HG03025 (cell line): ENCODE data around the gene RAB8A.

Source experiments
- ATAC-seq: cut with Tn5 transposase; IDR thresholded peaks from one replicate; pipeline ENCODE4 v1.9.1; 2021; ENCODE audit warnings: mild to moderate bottlenecking, moderate library complexity; ENCODE audit not compliant: unreplicated experiment, low FRiP score

The RAB8A gene

DNA sequence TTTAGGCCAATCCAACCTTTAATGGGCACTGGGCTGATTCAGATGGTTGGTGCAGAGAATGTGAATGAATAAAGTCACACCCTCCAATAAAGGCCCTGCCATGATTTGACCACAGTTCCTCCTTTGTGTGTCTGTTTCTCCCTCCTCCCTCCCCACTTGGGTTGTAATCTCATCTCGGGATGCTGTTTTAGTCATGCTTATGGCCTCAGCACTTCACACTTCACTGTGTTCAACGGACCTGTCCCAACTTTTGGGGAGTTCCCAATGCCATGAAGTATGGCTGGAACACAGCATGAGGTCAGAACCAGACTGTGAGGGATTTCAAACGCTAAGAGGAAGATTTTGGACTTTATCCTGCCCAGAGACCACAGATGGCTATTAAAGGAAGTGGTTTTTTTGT lies 5.6 kb upstream of the RAB8A start:
- no peak for ATAC-seq

DNA sequence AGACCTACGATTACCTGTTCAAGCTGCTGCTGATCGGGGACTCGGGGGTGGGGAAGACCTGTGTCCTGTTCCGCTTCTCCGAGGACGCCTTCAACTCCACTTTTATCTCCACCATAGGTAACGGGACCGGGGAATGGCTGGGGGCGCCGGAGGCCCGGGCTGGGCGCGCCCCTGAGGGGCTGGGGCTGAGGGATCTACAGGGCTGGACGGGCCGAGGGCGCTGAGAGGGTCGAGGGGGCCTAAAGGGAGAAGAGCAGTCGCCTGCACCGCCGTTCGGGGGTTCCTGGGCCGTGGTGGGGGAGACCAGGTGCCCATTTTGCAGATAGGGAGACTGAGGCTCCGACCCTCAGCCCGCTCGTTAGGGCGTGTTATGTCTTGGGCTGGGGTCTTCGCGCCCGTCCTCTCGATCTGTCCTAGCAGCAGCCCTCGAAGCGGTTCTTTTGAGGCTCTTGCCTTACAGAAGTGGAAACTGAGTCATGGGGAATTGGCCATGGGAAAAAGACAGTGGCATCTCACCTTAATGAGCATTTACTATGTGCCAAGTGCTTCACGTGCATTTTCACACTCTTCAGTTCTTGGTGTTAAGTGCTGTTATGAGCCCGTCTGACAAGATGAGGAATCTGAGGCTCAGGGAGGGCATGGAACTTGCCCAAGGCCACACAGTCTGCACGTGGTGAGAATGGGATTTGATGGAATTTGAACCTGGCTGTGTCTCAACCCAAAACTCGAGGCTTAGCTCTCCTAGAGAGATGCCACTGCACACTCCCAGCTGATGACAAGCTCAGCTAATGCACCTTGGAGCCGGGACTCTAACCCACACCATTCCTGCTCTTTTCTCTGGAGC lies 442 bp downstream of the RAB8A start:
- no peak for ATAC-seq

- ATAC-seq: no peak
Observed at GRCh38 chr19:16112778-16113177, 1.1 kb downstream of the RAB8A start.

DNA sequence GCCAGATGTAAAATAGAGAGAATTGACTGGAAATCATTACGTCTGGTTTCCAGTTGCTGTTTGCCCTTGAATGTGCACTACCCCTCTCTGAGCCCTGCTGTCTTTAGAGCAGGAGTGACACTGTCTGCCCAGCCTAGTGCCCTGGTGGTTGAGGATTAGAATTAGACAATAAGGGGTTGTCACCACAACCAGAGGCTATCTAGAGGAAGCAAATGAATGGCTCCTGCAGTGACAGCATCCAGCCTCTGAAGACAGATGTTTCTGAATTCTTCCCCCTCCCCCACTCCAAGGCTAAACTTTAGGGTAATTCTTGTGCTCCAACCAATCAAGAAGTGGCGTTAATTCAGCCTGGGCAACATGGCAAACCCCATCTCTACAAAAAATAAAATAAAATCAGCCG lies 2.0 kb downstream of the RAB8A start:
- ATAC-seq: no peak

- ATAC-seq: no peak
Observed at GRCh38 chr19:16115301-16116039, 3.8 kb downstream of the RAB8A start.

GRCh38 chr19:16116067-16116466 lies 4.4 kb downstream of the RAB8A start:
- no peak for ATAC-seq

GRCh38 chr19:16117594-16118033 lies 5.9 kb downstream of the RAB8A start:
- ATAC-seq: no peak

GRCh38 chr19:16118489-16119033 lies 6.9 kb downstream of the RAB8A start:
- ATAC-seq: peak; percentile 59

GRCh38 chr19:16119075-16119857 lies 7.6 kb downstream of the RAB8A start:
- ATAC-seq: peak; percentile 12

DNA sequence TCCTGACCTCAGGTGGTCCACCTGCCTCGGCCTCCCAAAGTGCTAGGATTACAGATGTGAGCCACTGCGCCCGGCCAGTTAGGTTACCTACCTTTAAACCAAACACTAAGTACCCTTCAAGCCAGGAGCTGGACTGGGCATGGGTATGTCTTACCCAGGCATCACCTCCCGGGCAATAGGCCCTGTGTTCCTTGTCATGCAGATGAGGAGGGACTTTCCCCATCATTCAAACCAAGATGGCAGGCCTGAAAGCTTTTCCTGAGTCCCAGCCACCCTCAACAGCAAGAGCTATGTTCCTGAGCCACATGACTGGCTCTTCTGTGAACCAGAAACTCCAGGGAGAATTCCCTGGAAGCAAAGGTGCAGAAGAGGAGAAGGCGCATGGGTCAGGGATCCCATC lies 9.5 kb downstream of the RAB8A start:
- ATAC-seq: no peak

- no peak for ATAC-seq
Observed at GRCh38 chr19:16121967-16122366, 10.3 kb downstream of the RAB8A start.

- no peak for ATAC-seq
Observed at GRCh38 chr19:16124953-16125352, 13.3 kb downstream of the RAB8A start.

DNA sequence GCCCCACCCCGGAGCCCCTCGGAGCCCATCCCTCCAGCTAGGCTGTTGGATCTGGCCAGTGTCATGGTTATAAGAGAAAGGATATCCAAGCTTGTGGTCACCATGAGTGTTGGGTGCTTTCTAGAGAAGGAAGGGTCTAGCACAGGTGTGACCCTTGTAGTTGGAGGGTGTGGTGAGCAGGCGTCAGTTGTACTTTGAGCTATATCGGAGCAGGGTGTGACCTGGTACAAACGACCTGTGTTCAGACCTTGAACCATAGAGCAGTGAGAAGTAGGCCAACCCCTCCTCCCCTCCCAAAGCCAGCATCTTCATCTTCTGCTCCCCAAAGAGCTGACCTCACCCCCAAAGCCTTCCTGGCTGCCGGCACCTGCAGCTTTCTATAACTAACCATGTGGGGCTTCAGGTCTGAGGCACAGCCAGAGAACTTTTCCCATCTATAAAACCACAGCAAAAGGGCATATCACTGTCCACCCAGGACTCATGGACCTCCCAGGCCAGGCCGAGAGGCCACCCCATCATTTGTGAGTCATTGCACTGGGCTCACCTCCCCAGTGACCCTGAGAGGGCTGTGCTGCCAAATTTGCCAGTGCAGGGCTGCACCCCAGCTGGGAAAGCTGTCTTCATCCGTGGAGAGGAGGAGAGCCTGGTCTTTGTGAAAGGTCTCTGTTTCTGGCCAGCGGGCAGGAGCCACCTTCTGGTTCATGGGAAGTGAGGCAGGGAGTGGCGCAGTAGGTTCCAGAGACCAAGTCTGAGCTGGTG lies 14.2 kb downstream of the RAB8A start:
- no peak for ATAC-seq

DNA sequence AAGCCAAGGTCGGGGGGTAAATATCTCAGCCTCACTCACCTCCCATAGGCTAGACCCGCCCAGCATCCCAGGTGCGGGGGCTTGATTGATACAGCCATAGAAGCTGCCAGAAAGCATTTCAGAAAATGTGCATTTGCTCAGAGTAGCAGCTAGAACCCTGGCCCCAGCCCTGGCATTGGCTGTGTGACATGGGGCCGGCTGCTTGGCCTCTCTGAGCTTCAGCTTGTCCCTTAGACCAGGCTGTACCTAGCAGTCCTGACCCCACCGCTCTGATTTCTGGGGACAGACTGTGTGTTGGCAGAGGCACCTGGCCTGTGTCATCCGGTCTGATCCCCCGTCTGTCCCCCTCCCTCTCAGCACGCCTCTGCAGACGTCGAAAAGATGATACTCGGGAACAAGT lies 15.4 kb downstream of the RAB8A start:
- ATAC-seq: no peak

DNA sequence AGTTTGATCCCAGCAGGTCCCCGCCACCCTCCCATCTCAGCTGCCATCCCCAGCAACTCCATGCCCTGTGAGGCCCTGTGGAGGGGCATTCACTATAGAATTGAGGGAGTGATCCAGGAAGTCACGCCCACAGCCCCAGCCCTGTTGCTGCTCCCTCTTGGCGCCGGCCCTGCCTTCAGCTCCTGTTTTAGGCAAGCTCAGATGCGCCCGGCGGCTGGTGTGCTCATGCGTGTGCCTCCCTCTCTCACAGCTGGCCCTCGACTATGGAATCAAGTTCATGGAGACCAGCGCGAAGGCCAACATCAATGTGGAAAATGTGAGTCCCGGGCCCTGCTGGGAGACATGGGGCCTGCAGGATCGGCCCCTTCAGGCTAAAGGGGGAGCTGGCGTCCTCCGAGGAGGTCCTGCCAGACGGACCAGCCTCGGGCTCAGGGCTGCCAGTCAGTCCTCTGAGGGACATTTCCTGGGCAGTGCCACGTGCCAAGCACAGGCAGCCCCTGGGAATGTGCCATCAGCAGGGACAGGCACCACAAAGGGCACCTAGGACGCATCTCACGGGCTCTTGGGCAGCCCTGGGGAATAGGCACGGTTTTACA lies 16.2 kb downstream of the RAB8A start:
- no peak for ATAC-seq

- no peak for ATAC-seq
Observed at GRCh38 chr19:16131648-16132047, 20.0 kb downstream of the RAB8A start.

DNA sequence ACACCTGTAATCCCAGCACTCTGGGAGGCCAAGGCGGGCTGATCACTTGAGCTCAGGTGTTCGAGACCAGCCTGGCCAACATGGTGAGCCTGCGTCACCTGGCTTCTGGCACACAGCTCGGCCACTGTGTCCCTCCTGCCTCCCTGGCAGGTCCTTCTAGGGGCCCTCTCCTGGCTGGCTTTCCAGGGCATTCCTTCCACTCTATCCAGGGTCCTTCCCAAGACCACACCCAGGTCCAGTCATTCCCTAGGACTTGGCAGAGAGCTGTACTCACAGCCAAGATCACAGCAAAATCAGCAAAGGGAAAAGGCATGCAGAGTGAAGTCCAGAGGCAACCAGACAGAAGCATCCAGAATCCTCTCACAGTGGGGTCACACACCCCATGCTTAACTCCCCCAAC lies 22.1 kb downstream of the RAB8A start:
- ATAC-seq: no peak

GRCh38 chr19:16134510-16134909 lies 22.8 kb downstream of the RAB8A start:
- ATAC-seq: no peak

GRCh38 chr19:16135430-16136127 lies 23.9 kb downstream of the RAB8A start:
- ATAC-seq: no peak
